Liver (tissue), 9 donors: ENCODE data around the gene SMYD3. TPM values are rescaled to one million over a fixed set of nuclear protein-coding genes. Genes with fewer than 3 reads are reported as not detected.

Experiments
- DNase-seq: peaks from one replicate; pipeline ENCODE4 v3.0.0-alpha.2; 2017; ENCODE audit warnings: low spot score
- H3K27ac ChIP-seq, 2 donors: one replicate each; pipeline ENCODE4 v1.7.0; 2013; ENCODE audit warnings: inconsistent platforms in 2 of 2, low read length in 2 of 2, control low read depth in 1 of 2, low read depth in 1 of 2, mild to moderate bottlenecking in 1 of 2
- H3K27me3 ChIP-seq, 4 donors: one replicate each; pipeline versions ENCODE4 v1.6.1 to v1.7.0; 2013; ENCODE audit warnings: low read length in 3 of 4, inconsistent platforms in 1 of 4, mild to moderate bottlenecking in 1 of 4, moderate library complexity in 1 of 4; ENCODE audit not compliant: control insufficient read depth in 4 of 4, insufficient read depth in 4 of 4
- H3K36me3 ChIP-seq, 4 donors: one replicate each; pipeline versions ENCODE4 v1.6.1 to v1.7.0; 2013; ENCODE audit warnings: low read length in 3 of 4, mild to moderate bottlenecking in 3 of 4, low read depth in 1 of 4, moderate library complexity in 1 of 4; ENCODE audit not compliant: control insufficient read depth in 4 of 4, insufficient read depth in 3 of 4
- H3K4me1 ChIP-seq, 4 donors: one replicate each; pipeline versions ENCODE4 v1.6.1 to v1.7.0; 2013; ENCODE audit warnings: low read length in 3 of 4, mild to moderate bottlenecking in 3 of 4, moderate library complexity in 1 of 4; ENCODE audit not compliant: control insufficient read depth in 4 of 4, insufficient read depth in 4 of 4
- H3K4me3 ChIP-seq, 3 donors: one replicate each; pipeline versions ENCODE4 v1.6.1 to v1.7.0; 2013; ENCODE audit warnings: low read length in 3 of 3, control low read depth in 1 of 3, low read depth in 1 of 3, mild to moderate bottlenecking in 1 of 3
- H3K9ac ChIP-seq, 2 donors: one replicate each; pipeline ENCODE4 v1.7.0; 2013; ENCODE audit warnings: low read length in 2 of 2, mild to moderate bottlenecking in 2 of 2, moderate library complexity in 2 of 2, control low read depth in 1 of 2, low read depth in 1 of 2
- H3K9me3 ChIP-seq, 4 donors: one replicate each; pipeline versions ENCODE4 v1.6.1 to v1.7.0; 2013; ENCODE audit warnings: low read length in 3 of 4; ENCODE audit not compliant: control insufficient read depth in 4 of 4
- EGR1 ChIP-seq, 2 donors: IDR thresholded peaks; 2 replicates each; pipeline ENCODE4 v1.6.1; 2016 to 2018; ENCODE audit warnings: antibody characterized with exemption in 2 of 2, low read depth in 2 of 2
- FOXA1 ChIP-seq: IDR thresholded peaks from 2 replicates; pipeline ENCODE4 v1.6.1; 2016; ENCODE audit warnings: antibody characterized with exemption
- FOXA2 ChIP-seq: IDR thresholded peaks from 2 replicates; pipeline ENCODE4 v1.6.1; 2016; ENCODE audit warnings: antibody characterized with exemption
- GABPA ChIP-seq, 2 donors: IDR thresholded peaks in 1 of 2; conservative IDR thresholded peaks in 1 of 2; 2 replicates each; pipeline ENCODE4 v1.6.1; 2016; ENCODE audit warnings: antibody characterized with exemption in 2 of 2, mild to moderate bottlenecking in 1 of 2, moderate library complexity in 1 of 2
- HNF4A ChIP-seq, 2 donors: conservative IDR thresholded peaks; 2 replicates each; pipeline ENCODE4 v1.6.1; 2016; ENCODE audit warnings: antibody characterized with exemption in 2 of 2, mild to moderate bottlenecking in 2 of 2
- HNF4G ChIP-seq: IDR thresholded peaks from 2 replicates; pipeline ENCODE4 v1.6.1; 2016; ENCODE audit warnings: antibody characterized with exemption
- JUND ChIP-seq, 2 donors: IDR thresholded peaks; 2 replicates each; pipeline ENCODE4 v1.6.1; 2016; ENCODE audit warnings: antibody characterized with exemption in 2 of 2
- MAX ChIP-seq: IDR thresholded peaks from 2 replicates; pipeline ENCODE4 v1.6.1; 2016; ENCODE audit warnings: antibody characterized with exemption
- NR2F2 ChIP-seq: IDR thresholded peaks from 2 replicates; pipeline ENCODE4 v1.6.1; 2016; ENCODE audit warnings: antibody characterized with exemption
- RAD21 ChIP-seq, 2 donors: IDR thresholded peaks; 2 replicates each; pipeline ENCODE4 v1.6.1; 2016; ENCODE audit warnings: antibody characterized with exemption in 2 of 2, mild to moderate bottlenecking in 2 of 2
- RXRA ChIP-seq, 2 donors: IDR thresholded peaks; 2 replicates each; pipeline ENCODE4 v1.6.1; 2017 to 2018; ENCODE audit warnings: antibody characterized with exemption in 2 of 2, mild to moderate bottlenecking in 1 of 2
- SP1 ChIP-seq: IDR thresholded peaks from 2 replicates; pipeline ENCODE4 v1.6.1; 2018; ENCODE audit warnings: antibody characterized with exemption, mild to moderate bottlenecking
- TAF1 ChIP-seq: conservative IDR thresholded peaks from 2 replicates; pipeline ENCODE4 v1.6.1; 2016; ENCODE audit warnings: antibody characterized with exemption, mild to moderate bottlenecking
- YY1 ChIP-seq: IDR thresholded peaks from 2 replicates; pipeline ENCODE4 v1.6.1; 2016; ENCODE audit warnings: antibody characterized with exemption, mild to moderate bottlenecking
- WGBS: extraction: QIAGEN DNeasy Blood & Tissue Kit; methylation state at CpG from one replicate; pipeline ENCODE4 v1.1.7; 2013; 5-methylcytosine and 5-hydroxymethylcytosine counted together
- polyA plus RNA-seq, 2 donors: library from polyadenylated mRNA; stranded (reverse) in 1 of 2; unstranded in 1 of 2; fragments of 200-250 nt in 1 of 2; fragments of >200 nt in 1 of 2; fragmentation: Nextera tagmentation in 1 of 2; extraction: Ambion mirVana in 1 of 2; gene quantifications; one replicate each; pipeline versions ENCODE4 v1.2.1 to v1.2.3, GENCODE V29; 2013 to 2015
- total RNA-seq, 2 donors: library from RNA; depleted of rRNA; stranded (reverse); fragments of >200 nt; gene quantifications; one replicate each; pipeline ENCODE4 v1.2.3, GENCODE V29; 2014
- TF ChIP-seq, protein P1 (sequence below): fragments of 150-350 bp; IDR thresholded peaks from 2 replicates; pipeline ENCODE4 v1.5.1; 2017; ENCODE audit warnings: improper control_type of control experiment, low read depth, low read length; ENCODE audit not compliant: missing input control
- TF ChIP-seq, protein P2 (sequence below): IDR thresholded peaks from 2 replicates; pipeline ENCODE4 v1.6.1; 2016; ENCODE audit warnings: antibody characterized with exemption
- TF ChIP-seq, protein P3 (sequence below): IDR thresholded peaks from 2 replicates; pipeline ENCODE4 v1.6.1; 2016; ENCODE audit warnings: antibody characterized with exemption, mild to moderate bottlenecking
- TF ChIP-seq, protein P4 (sequence below): IDR thresholded peaks from 2 replicates; pipeline ENCODE4 v1.6.1; 2016; ENCODE audit warnings: antibody characterized with exemption
- donor health status: healthy.
- donor health status: healthy.
- donor health status: healthy.
- donor health status: healthy.
- donor health status: healthy.

The SMYD3 gene
- total and polyA plus RNA-seq, 4 donors, result 3.1 to 9.1 (median 8.0) TPM

DNA sequence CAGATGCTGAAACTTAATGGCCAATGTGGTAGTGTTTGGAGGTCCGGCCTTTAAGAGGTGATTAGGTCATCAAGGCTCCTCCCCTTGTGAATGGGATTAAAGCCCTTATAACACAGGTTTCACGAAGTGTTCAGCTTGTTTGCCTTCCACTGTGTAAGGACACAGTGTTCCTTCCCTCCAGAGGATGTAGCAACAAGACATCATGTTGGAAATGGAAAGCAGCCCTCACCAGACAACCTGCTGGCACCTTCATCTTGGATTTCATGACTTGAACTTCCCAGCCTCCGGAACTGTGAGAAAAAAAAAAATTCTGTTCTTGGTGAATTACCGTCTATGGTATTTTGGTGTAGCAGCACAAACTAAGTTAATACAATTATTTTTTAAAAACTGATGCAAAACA is 738.5 kb downstream of the SMYD3 start (continued):
- TF ChIP-seq, protein P1, sequence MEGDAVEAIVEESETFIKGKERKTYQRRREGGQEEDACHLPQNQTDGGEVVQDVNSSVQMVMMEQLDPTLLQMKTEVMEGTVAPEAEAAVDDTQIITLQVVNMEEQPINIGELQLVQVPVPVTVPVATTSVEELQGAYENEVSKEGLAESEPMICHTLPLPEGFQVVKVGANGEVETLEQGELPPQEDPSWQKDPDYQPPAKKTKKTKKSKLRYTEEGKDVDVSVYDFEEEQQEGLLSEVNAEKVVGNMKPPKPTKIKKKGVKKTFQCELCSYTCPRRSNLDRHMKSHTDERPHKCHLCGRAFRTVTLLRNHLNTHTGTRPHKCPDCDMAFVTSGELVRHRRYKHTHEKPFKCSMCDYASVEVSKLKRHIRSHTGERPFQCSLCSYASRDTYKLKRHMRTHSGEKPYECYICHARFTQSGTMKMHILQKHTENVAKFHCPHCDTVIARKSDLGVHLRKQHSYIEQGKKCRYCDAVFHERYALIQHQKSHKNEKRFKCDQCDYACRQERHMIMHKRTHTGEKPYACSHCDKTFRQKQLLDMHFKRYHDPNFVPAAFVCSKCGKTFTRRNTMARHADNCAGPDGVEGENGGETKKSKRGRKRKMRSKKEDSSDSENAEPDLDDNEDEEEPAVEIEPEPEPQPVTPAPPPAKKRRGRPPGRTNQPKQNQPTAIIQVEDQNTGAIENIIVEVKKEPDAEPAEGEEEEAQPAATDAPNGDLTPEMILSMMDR, result no peak

- 97% methylated on average over 10 of the region's 10 CpGs for WGBS
- Histone ChIP-seq H3K4me3 (no peak overlapping the region), H3K9me3 (no peaks in the 10 kb centered on the region), H3K27ac (no peak overlapping the region), H3K4me1 (no peaks in the 10 kb centered on the region), H3K9ac (no peak overlapping the region), H3K36me3 (no peaks in the 10 kb centered on the region), H3K27me3 (no peaks in the 10 kb centered on the region)
- no peak for DNase-seq
- TF ChIP-seq NR2F2 (no peak), FOXA1 (no peak), RXRA (IDR thresholded peaks at IDR 0.05) (no peak), JUND (IDR thresholded peaks at IDR 0.05) (no peak), RAD21 (IDR thresholded peaks at IDR 0.05) (no peak), EGR1 (IDR thresholded peaks at IDR 0.05; ENCODE audit: low read depth in 2 of 2) (no peak), YY1 (no peak), HNF4G (no peak), SP1 (no peak), GABPA (IDR thresholded peaks at IDR 0.05 in 1 of 2, conservative IDR thresholded peaks at IDR 0.05 in 1 of 2) (no peak), TAF1 (no peak), FOXA2 (no peak), HNF4A (conservative IDR thresholded peaks at IDR 0.05) (no peak), MAX (no peak)
- TF ChIP-seq, protein P2, sequence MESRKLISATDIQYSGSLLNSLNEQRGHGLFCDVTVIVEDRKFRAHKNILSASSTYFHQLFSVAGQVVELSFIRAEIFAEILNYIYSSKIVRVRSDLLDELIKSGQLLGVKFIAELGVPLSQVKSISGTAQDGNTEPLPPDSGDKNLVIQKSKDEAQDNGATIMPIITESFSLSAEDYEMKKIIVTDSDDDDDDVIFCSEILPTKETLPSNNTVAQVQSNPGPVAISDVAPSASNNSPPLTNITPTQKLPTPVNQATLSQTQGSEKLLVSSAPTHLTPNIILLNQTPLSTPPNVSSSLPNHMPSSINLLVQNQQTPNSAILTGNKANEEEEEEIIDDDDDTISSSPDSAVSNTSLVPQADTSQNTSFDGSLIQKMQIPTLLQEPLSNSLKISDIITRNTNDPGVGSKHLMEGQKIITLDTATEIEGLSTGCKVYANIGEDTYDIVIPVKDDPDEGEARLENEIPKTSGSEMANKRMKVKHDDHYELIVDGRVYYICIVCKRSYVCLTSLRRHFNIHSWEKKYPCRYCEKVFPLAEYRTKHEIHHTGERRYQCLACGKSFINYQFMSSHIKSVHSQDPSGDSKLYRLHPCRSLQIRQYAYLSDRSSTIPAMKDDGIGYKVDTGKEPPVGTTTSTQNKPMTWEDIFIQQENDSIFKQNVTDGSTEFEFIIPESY, result no peak
- TF ChIP-seq, protein P1, result no peak
- TF ChIP-seq, protein P3, sequence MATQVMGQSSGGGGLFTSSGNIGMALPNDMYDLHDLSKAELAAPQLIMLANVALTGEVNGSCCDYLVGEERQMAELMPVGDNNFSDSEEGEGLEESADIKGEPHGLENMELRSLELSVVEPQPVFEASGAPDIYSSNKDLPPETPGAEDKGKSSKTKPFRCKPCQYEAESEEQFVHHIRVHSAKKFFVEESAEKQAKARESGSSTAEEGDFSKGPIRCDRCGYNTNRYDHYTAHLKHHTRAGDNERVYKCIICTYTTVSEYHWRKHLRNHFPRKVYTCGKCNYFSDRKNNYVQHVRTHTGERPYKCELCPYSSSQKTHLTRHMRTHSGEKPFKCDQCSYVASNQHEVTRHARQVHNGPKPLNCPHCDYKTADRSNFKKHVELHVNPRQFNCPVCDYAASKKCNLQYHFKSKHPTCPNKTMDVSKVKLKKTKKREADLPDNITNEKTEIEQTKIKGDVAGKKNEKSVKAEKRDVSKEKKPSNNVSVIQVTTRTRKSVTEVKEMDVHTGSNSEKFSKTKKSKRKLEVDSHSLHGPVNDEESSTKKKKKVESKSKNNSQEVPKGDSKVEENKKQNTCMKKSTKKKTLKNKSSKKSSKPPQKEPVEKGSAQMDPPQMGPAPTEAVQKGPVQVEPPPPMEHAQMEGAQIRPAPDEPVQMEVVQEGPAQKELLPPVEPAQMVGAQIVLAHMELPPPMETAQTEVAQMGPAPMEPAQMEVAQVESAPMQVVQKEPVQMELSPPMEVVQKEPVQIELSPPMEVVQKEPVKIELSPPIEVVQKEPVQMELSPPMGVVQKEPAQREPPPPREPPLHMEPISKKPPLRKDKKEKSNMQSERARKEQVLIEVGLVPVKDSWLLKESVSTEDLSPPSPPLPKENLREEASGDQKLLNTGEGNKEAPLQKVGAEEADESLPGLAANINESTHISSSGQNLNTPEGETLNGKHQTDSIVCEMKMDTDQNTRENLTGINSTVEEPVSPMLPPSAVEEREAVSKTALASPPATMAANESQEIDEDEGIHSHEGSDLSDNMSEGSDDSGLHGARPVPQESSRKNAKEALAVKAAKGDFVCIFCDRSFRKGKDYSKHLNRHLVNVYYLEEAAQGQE, result no peak
- TF ChIP-seq, protein P4, sequence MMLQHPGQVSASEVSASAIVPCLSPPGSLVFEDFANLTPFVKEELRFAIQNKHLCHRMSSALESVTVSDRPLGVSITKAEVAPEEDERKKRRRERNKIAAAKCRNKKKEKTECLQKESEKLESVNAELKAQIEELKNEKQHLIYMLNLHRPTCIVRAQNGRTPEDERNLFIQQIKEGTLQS, result no peak
These were observed 741.7 kb downstream of the SMYD3 start for GRCh38 chr1:245765230-245766000.
